Thoracic aorta (tissue), 2 donors: ENCODE measurements around the gene EFNA2. TPM values are rescaled to one million over a fixed set of nuclear protein-coding genes. Genes with fewer than 3 reads are reported as not detected.
A peak's percentile ranks its signal among the peaks of the same experiment; 100 is the strongest.

Experiments used
- ATAC-seq: fragments of 150-250 bp; one replicate; pipeline ENCODE4 v1.8.0; 2017; ENCODE audit warnings: low read depth; ENCODE audit not compliant: insufficient number of reproducible peaks, low FRiP score
- DNase-seq: peaks from one replicate; pipeline ENCODE4 v3.0.0-alpha.2; 2020; ENCODE audit warnings: low spot score
- H3K27ac ChIP-seq, 2 donors: fragments of 200-600 bp; sonication (generic); 1 replicate in 1 of 2; 2 replicates in 1 of 2; pipeline ENCODE4 v1.5.1; 2016; ENCODE audit warnings: mild to moderate bottlenecking in 2 of 2, moderate library complexity in 2 of 2
- H3K27me3 ChIP-seq: fragments of 200-600 bp; sonication (generic); replicated peaks from 2 replicates; pipeline ENCODE4 v1.6.0; 2016; ENCODE audit warnings: mild to moderate bottlenecking; ENCODE audit not compliant: insufficient read depth
- H3K36me3 ChIP-seq: fragments of 200-600 bp; sonication (generic); one replicate; pipeline ENCODE4 v1.5.1; 2016
- H3K4me1 ChIP-seq, 2 donors: fragments of 200-600 bp; sonication (generic); 1 replicate in 1 of 2; 2 replicates in 1 of 2; pipeline versions ENCODE4 v1.5.1 to v1.6.0; 2016; ENCODE audit warnings: low read depth in 2 of 2, mild to moderate bottlenecking in 1 of 2; ENCODE audit not compliant: control insufficient read depth in 1 of 2
- H3K4me3 ChIP-seq: fragments of 200-600 bp; sonication (generic); 2 replicates; pipeline ENCODE4 v1.5.1; 2016; ENCODE audit warnings: mild to moderate bottlenecking
- H3K9me3 ChIP-seq: fragments of 200-600 bp; sonication (generic); 2 replicates; pipeline ENCODE4 v1.5.1; 2016
- CTCF ChIP-seq: fragments of 200-600 bp; sonication (generic); IDR thresholded peaks from one replicate; pipeline ENCODE4 v1.5.1; 2019; ENCODE audit warnings: antibody characterized with exemption
- total RNA-seq, 2 donors: library from RNA; depleted of rRNA; stranded (reverse); fragments of >200 nt; gene quantifications; one replicate each; pipeline versions ENCODE4 v1.1.0 to v1.2.3, GENCODE V29; 2016

The EFNA2 gene
- total RNA-seq, 2 donors from 2014 or later = not detected

- no peak for TF ChIP-seq CTCF
- Histone ChIP-seq H3K27me3 (no peaks in the 10 kb centered on the region), H3K4me1 (peaks cover 54 to 77% of the 10 kb centered on the region in 2 donors), H3K36me3 (peaks cover 5% of the 10 kb centered on the region), H3K4me3 (peak overlapping the region; percentile 70), H3K9me3 (no peaks in the 10 kb centered on the region), H3K27ac (peak overlapping the region; percentile 87 to 95)
- DNase-seq = no peak
- ATAC-seq = peak; percentile 9
Observed at GRCh38 chr19:1266129-1266915, 19.4 kb upstream of the EFNA2 start.

GRCh38 chr19:1266916-1267476 lies 18.7 kb upstream of the EFNA2 start:
- peaks cover 53 to 77% of the 10 kb centered on the region in 2 donors for H3K4me1 ChIP-seq
- TF ChIP-seq CTCF = peak; percentile 99
- H3K27ac ChIP-seq = peak overlapping the region; percentile 87 to 95
- no peaks in the 10 kb centered on the region for H3K27me3 ChIP-seq
- H3K9me3 ChIP-seq = no peaks in the 10 kb centered on the region
- ATAC-seq = no peak
- no peak for DNase-seq
- peak overlapping the region; percentile 70 for H3K4me3 ChIP-seq
- H3K36me3 ChIP-seq = peaks cover 11% of the 10 kb centered on the region

- DNase-seq = no peak
- no peaks in the 10 kb centered on the region for H3K27me3 ChIP-seq
- no peak for TF ChIP-seq CTCF
- ATAC-seq = no peak
- peaks cover 16% of the 10 kb centered on the region for H3K36me3 ChIP-seq
- no peak overlapping the region for H3K27ac ChIP-seq
- H3K4me3 ChIP-seq = peak overlapping the region; percentile 70
- no peaks in the 10 kb centered on the region for H3K9me3 ChIP-seq
- peaks cover 49 to 77% of the 10 kb centered on the region in 2 donors for H3K4me1 ChIP-seq
Observed at GRCh38 chr19:1267477-1268225, 18.0 kb upstream of the EFNA2 start.

GRCh38 chr19:1268226-1269064 lies 17.2 kb upstream of the EFNA2 start:
- Histone ChIP-seq H3K27me3 (no peaks in the 10 kb centered on the region), H3K9me3 (no peaks in the 10 kb centered on the region), H3K4me3 (peak overlapping the region; percentile 84), H3K4me1 (peaks cover 52 to 79% of the 10 kb centered on the region in 2 donors), H3K36me3 (peaks cover 23% of the 10 kb centered on the region), H3K27ac (peak overlapping the region; percentile 52 to 97)
- DNase-seq = no peak
- no peak for TF ChIP-seq CTCF
- no peak for ATAC-seq
